ENCODE measurements around the gene C1QTNF9.
A peak's percentile ranks its signal among the peaks of the same experiment; 100 is the strongest.
"Not testable (repeated sequence)": the region's sequence is repeated elsewhere in the genome, so short reads cannot be mapped to it uniquely, and the experiment has no call there.

C1QTNF9 gene

GRCh38 chr13:24309300-24309699, at the start of gene C1QTNF9:
Gene C1QTNF9 (plus strand): TSS chr13:24309580. CDS start chr13:24316004, 6,424 bp downstream.
- not testable (repeated sequence) for DNase-seq (ENCODE audit: low read depth)

DNA sequence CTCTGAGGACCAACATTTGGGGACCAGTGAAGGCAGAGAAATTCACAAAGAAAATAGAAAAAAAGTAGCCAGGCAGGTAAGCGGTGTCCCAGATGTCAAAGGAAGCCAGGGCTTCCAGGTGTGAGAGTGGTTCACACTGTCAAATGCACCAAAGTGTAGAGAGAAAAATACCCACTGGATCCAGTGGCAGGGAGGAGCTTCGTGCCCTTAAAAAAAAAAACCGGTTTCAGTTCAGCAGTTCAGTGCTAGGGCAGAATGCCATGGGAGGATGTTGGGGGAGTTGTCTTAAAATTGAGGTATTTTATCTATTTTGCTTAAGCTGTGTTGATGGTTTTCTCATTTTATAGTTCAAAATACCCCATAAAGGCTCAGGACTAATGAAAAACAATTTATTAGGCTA, 47.8 kb upstream of the C1QTNF9 start:
- DNase-seq (ENCODE audit: low read depth) = no peak

- no peak for DNase-seq (ENCODE audit: low read depth)
These were observed 45.7 kb upstream of the C1QTNF9 start for GRCh38 chr13:24263632-24264031.

- DNase-seq (ENCODE audit: low read depth) = peak; percentile 57
These were observed 44.4 kb upstream of the C1QTNF9 start for GRCh38 chr13:24264976-24265375.

- no peak for DNase-seq (ENCODE audit: low read depth)
These were observed 43.9 kb upstream of the C1QTNF9 start for GRCh38 chr13:24265453-24265852.

DNA sequence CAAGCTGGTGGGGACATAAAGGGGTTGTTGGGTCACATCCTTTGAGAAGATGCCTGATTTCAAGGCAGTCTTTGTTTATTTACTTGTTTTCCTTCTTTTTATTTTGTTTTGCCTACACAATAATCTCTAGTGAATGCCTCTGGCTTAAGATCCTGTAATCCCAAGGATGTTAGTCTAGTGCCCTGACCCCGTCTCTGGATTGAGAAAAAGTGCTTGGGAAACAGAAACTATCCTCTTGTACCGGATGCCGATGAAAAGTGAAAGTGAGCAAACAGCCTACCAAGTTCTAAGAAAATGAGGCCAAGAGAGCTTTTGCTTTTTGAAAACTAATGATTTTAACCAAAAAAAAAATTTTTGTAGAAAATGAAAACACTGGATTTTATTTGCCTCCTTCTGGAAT, 42.1 kb upstream of the C1QTNF9 start:
- DNase-seq (ENCODE audit: low read depth) = no peak

DNA sequence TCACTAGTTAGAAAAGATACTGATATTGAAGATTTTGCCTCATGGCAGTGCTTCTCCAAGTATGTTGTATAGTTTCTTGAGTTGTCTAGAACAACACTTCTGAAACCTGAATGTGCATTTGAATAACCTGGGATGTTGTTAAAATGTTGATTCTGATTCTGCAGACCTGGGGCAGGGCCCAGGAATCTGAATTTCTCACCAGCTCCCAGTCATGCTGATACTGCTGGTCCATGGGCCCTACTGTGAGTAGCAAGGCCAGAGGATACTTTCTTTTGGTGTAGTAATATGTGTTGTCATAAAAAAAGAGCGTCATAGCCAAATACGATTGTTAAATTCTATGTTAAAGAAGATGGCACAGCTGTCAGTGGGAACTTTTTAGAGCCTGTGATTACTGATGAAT, 41.6 kb upstream of the C1QTNF9 start:
- no peak for DNase-seq (ENCODE audit: low read depth)

DNA sequence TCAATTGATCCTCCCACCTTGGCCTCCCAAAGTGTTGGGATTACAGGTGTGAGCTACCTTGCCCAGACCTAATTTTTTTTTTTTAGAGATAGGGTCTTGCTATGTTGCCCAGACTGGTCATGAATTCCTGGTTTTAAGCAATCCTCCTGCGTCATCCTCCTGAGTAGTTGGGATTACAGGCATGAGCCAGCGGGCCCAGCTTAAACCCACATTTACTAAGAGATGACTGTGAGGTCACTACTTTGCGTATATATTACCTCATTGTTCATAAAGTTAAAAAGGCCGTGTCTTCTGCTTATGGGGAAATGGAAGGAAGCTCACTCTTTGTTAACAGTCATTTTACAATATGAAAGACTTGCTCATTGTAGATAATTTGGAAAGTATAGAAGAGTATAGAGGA, 39.6 kb upstream of the C1QTNF9 start:
- DNase-seq (ENCODE audit: low read depth) = no peak

DNA sequence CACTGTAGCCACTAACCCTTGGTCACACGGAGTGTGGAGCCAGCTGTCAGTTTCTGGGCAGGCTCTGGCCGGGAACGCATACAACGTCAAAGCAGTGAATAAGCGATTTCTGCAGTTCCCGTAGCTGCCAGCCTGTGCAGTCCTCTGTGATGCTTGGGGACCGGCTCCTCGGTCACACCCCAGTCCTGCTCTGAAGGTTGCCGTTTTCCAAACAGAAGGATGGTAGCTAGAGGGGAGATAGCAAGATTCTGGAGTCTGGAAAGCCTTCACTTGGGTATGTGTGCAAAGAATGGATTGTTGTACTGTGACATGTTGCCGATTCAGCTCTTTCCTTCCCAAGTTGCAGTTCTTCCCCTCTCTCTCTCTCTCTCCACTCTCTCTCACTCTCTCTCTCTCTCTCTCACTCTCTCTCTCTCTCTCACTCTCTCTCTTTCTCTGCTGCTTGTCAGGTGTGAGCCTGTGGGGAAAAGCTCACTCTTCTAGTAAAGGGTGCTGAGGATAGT, 38.7 kb upstream of the C1QTNF9 start:
- no peak for DNase-seq (ENCODE audit: low read depth)

GRCh38 chr13:24271231-24271600, 38.2 kb upstream of the C1QTNF9 start:
- no peak for DNase-seq (ENCODE audit: low read depth)

GRCh38 chr13:24271601-24272451, 37.6 kb upstream of the C1QTNF9 start:
- no peak for DNase-seq (ENCODE audit: low read depth)

DNA sequence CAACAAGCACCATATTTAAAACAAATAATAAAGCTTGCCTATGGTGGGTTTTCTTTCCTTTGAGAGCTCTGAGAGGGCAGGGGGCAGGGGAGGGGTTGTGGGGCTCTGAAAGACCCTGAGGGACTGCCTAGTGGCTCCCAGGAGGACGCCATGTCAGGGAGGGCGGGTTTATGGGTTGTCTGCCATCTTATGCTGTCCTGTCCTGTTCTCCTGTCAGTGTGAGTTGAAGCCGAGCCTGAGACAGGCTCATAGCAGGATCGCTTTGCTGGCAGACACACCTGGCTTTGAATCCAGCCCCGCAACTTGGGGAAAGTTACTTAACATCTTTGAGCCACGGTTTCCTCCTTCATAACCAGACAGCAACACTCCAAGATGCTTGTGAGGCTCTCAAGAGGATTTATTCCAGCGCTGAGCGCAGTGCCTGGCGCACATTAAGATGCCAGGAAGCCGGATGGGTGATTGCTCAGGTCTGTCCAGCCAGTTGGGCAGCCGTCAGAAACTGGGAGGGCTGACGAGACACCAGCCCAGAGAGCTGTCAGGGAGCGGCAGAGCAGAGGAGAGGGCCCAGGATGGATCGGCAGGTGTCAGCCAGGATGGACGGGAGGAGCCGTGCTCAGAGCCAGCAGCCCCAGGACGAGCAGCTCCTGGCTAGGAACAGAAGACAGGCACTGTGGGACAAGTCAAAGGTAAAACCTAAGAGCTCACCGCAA, 36.8 kb upstream of the C1QTNF9 start:
- no peak for DNase-seq (ENCODE audit: low read depth)

DNA sequence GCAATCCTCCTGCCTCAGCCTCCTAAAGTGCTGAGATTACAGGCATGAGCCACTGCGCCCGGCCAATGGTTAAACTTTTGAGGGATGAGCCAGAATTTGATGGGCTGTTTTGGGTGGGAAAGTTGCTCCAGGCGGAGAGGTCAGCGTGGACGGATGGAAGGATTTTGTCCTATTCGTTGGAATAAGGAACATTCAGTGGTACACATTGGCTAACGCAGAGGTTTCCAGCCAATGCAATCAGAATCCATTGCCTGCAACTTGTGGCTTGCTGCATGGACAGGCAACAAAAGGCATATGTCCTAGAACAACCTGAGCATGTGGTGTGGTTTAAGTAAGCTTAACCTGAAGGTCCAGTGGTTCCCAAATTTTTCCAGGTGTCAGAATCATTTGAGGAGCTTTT, 35.5 kb upstream of the C1QTNF9 start:
- no peak for DNase-seq (ENCODE audit: low read depth)

GRCh38 chr13:24274452-24275021, 34.8 kb upstream of the C1QTNF9 start:
- peak; percentile 62 for DNase-seq (ENCODE audit: low read depth)

DNA sequence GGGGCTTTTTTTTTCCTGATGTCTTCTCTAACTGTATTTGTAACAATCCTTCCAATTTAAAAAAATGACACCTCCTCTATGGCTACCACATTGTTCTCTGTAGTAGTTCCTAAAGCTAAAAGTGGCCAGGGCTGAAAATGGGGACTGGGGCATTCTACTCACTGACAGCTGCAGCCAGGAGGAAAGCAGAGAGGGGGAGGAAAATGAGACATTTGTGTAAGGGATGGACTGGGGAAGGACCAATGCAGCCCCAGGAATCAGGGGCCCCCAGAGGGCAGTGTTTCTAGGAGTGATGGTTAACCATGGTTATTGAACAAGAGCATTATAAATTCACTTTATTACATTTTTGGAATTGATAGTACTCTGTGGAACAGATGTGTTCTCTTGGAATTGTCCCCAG, 34.3 kb upstream of the C1QTNF9 start:
- no peak for DNase-seq (ENCODE audit: low read depth)

- DNase-seq (ENCODE audit: low read depth) = no peak
These were observed 33.1 kb upstream of the C1QTNF9 start for GRCh38 chr13:24276306-24276705.

DNA sequence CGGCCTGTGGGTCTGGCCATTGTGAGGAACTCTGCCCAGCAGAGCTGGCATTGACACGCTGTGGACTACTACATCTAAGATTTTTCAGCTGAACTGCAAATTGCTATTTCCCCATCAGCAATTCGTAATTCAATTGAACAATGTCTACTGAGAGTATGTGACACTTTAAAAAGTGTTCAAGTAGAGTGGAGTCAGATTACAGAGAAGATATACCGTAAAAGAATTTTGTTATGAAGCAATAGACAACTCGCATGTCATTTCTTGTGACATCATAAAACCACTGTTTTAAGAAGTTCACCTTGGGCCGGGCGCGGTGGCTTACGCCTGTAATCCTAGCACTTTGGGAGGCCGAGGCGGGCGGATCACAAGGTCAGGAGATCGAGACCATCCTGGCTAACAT, 32.5 kb upstream of the C1QTNF9 start:
- no peak for DNase-seq (ENCODE audit: low read depth)

DNA sequence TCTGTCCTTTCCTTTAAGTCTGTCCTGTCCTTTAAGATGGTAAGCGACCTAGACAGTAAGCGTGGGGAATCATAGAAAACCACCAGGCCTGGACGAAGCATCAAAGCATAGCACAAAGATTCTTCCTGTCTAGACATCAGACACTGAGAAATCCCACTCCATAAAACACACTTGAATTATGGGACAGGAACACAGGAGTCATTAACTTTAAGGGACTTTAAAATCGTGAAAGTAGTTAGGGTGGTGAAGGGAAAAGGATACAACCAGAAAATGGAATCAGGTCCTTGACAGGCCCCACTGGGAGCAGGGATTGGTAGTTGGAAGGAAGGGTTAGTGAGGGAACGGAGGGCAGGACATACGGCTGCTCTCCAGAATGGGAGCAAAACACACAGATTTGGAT, 31.6 kb upstream of the C1QTNF9 start:
- DNase-seq (ENCODE audit: low read depth) = no peak

DNA sequence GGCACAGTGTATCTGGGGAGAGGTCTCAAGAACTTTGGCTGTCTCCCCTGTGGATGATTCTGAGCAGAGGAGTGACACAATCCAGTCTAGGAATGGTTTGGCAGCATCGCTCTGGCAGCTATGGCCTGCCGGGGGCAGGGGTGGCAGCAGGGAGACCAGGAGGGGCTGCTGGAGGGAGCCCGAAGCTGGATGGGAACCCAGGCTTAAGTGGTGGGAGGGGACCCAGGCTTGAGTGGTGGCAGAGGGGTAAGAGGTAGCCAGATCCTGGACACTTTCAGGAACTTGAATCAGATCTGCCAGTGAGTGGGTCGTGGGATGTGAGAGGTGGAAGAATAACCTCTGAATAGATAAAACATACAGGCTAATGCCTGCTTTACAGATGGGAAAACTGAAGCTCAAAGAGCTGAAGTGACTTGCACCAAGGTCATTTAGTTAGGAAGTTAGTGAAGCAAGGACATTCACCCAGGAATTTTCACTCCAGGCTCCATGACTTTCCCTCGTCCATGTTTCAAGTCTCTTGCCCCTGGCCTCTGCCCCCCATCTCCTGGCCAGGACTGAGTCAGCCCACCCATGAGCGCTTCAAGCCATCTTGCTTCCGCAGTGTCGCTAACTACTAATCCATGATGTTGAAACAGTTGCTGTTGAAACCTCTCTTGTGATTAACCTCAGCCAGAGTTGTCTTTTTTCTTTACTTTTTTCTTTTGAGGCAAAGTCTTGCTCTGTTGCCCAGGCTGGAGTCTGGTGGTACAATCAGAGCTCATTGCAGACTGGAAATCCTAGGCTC, 29.9 kb upstream of the C1QTNF9 start:
- DNase-seq (ENCODE audit: low read depth) = no peak

DNA sequence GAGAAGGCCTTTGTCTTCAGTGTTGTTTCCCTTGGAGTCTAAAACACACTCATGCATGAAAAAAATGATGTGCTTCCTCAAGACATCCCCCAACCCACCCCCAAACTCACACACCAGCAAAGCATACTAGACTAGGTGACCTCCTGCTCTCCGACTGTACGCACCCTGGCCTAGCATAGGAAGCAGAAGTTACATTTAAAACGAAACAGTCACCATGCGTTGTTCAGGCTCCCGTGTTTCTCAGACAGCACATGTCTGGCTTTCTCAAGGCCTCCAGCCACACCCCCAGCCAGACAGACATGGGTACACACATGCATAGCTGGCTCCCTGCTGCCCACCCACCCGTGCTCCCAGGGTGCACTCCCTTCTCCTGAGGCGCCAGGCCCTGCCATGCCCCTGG, 28.7 kb upstream of the C1QTNF9 start:
- DNase-seq (ENCODE audit: low read depth) = no peak

DNA sequence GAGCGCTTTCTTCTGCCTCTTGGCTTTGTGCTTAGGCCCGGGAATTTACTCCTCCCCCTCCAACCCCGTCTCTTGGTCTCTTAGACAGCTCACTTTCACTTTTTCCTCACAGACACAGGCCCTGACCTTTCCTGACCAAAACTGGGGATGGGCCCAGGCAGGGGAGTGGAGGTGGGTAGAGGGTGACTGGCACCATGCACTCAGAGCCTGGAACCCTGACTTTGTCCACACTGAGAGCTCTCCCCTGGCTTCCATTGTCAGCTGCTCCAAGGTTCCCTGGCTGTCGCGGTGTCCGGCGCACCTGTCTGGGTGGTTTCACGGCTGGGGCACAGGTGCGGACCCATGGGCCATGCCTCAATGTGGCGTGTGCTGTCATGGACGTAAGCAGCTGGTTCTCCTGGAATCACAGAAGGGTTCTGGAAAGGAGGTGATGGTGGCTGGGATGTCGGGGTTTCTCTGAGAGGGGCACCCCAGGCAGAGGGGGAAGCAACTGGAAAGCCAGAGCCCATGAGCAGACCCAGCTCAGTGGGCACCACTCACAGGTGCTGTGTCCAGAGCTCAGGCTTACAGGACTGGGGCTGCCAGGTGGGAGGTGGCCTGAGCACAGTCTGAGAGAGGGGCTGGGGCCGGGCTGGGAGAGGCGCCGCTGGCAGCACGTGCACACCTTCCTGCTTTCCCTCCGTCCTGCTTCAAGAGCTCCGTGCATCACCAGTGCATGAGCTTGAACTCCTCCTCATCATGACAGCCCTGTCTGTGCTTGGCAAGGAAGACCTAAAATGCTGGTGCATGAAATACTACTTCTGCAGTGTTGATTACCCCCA, 28.0 kb upstream of the C1QTNF9 start:
- no peak for DNase-seq (ENCODE audit: low read depth)

Data from stimulated activated CD4-positive, alpha-beta T cell treated with anti-CD3 and anti-CD28 coated beads, Interleukin-2, amount 100 ng/mL, for 4 hours (primary cell).